SK-N-MC (cell line): ENCODE results near the gene DEAF1.

Experiments
- DNase-seq: peaks from one replicate; pipeline ENCODE4 v3.0.0-alpha.2; 2011; ENCODE audit warnings: low read depth, low spot score
- H3K27ac ChIP-seq: fragments of 200-600 bp; sonication (generic); 2 replicates; pipeline ENCODE4 v1.5.1; 2016; ENCODE audit warnings: mixed run types
- H3K36me3 ChIP-seq: fragments of 200-600 bp; sonication (generic); 2 replicates; pipeline ENCODE4 v1.6.1; 2017; ENCODE audit warnings: antibody characterized with exemption, low read length, mixed read lengths; ENCODE audit not compliant: insufficient read depth
- H3K4me3 ChIP-seq: fragments of 200-600 bp; sonication (generic); 2 replicates; pipeline ENCODE4 v1.5.1; 2016
- H3K9ac ChIP-seq: fragments of 200-600 bp; sonication (generic); 2 replicates; pipeline ENCODE4 v1.8.0; 2017; ENCODE audit warnings: mixed run types, mixed read lengths; ENCODE audit not compliant: insufficient read length
- H3K9me3 ChIP-seq: fragments of 200-600 bp; sonication (generic); 2 replicates; pipeline ENCODE4 v1.6.1; 2017; ENCODE audit warnings: low read depth, mild to moderate bottlenecking, antibody characterized with exemption, low read length, moderate library complexity, mixed read lengths
- EZH2 ChIP-seq: fragments of 200-600 bp; sonication (generic); IDR thresholded peaks from one replicate; pipeline ENCODE4 v1.6.1; 2017; ENCODE audit warnings: antibody characterized with exemption
- FOXP2 ChIP-seq: optimal IDR thresholded peaks from 2 replicates; pipeline ENCODE3; 2011; ENCODE audit warnings: mild to moderate bottlenecking, moderate library complexity; ENCODE audit not compliant: insufficient read depth; ENCODE audit errors: extremely low read length, control extremely low read depth
- POLR2AphosphoS5 ChIP-seq: IDR thresholded peaks from 2 replicates; pipeline ENCODE4 v1.6.1; 2012; ENCODE audit warnings: mild to moderate bottlenecking, low read depth, low read length, borderline replicate concordance

The DEAF1 gene

GRCh38 chr11:723120-723883 is 28.3 kb upstream of the DEAF1 start:
- no peak for DNase-seq
- H3K27ac ChIP-seq, result no peak overlapping the region
- H3K4me3 ChIP-seq, result no peak overlapping the region
- H3K9me3 ChIP-seq, result no peaks in the 10 kb centered on the region
- no peak overlapping the region for H3K9ac ChIP-seq
- no peak for TF ChIP-seq EZH2
- no peak for TF ChIP-seq FOXP2
- no peak for TF ChIP-seq POLR2AphosphoS5
- H3K36me3 ChIP-seq, result no peaks in the 10 kb centered on the region

DNA sequence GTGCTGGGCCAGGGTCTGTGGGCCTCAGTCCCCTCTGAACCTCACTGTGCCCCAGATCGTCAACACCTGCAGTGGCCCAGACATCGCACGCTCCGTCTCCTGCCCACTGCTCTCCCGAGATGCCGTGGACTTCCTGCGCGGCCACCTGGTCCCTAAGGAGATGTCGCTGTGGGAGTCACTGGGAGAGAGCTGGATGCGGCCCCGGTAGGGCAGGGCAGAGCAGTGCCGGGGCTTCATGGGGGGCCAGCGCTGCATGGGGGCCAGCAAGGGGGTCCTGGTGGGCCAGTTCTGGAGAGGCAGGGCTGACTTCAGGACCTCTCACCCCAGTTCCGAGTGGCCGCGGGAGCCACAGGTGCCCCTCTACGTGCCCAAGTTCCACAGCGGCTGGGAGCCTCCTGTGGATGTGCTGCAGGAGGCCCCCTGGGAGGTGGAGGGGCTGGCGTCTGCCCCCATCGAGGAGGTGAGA is 27.4 kb upstream of the DEAF1 start:
- H3K27ac ChIP-seq, result no peak overlapping the region
- H3K9ac ChIP-seq, result no peak overlapping the region
- no peaks in the 10 kb centered on the region for H3K36me3 ChIP-seq
- no peak for DNase-seq
- no peak for TF ChIP-seq FOXP2
- TF ChIP-seq EZH2, result no peak
- TF ChIP-seq POLR2AphosphoS5, result no peak
- H3K9me3 ChIP-seq, result no peaks in the 10 kb centered on the region
- no peak overlapping the region for H3K4me3 ChIP-seq

GRCh38 chr11:721741-722345 is 26.8 kb upstream of the DEAF1 start:
- Histone ChIP-seq H3K36me3 (no peaks in the 10 kb centered on the region), H3K9ac (no peak overlapping the region), H3K4me3 (no peak overlapping the region), H3K9me3 (no peaks in the 10 kb centered on the region), H3K27ac (no peak overlapping the region)
- no peak for DNase-seq
- TF ChIP-seq FOXP2, result no peak
- no peak for TF ChIP-seq POLR2AphosphoS5
- no peak for TF ChIP-seq EZH2

DNA sequence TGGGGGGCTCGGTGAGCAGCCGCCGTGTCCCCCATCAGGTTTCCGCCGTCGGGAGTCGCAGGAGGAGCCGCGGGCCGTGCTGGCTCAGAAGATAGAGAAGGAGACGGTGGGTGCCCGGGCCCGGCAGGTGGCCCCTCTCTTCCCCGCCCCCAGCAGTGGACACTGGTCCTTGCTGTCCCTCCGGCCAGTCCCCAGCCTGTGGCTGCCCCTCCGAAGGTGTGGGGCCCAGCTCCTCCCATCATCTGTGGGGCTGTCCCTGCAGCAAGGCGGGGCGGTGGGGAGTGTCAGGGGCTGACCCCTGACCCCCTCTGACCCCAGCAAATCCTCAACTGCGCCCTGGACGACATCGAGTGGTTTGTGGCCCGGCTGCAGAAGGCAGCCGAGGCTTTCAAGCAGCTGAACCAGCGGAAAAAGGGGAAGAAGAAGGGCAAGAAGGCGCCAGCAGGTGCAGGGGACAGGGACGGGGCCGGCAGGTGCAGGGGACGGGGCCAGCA is 26.3 kb upstream of the DEAF1 start:
- no peaks in the 10 kb centered on the region for H3K36me3 ChIP-seq
- DNase-seq, result no peak
- peak overlapping the region; percentile 33; the same call in 1 of the 2 replicates for H3K4me3 ChIP-seq
- no peak overlapping the region for H3K27ac ChIP-seq
- no peaks in the 10 kb centered on the region for H3K9me3 ChIP-seq
- H3K9ac ChIP-seq, result no peak overlapping the region
- TF ChIP-seq POLR2AphosphoS5 (no peak), FOXP2 (no peak), EZH2 (no peak)

GRCh38 chr11:720642-721246 is 25.7 kb upstream of the DEAF1 start:
- Histone ChIP-seq H3K9me3 (no peaks in the 10 kb centered on the region), H3K27ac (no peak overlapping the region), H3K9ac (no peak overlapping the region), H3K36me3 (no peaks in the 10 kb centered on the region), H3K4me3 (peak overlapping the region; percentile 72)
- DNase-seq, result no peak
- no peak for TF ChIP-seq FOXP2
- TF ChIP-seq POLR2AphosphoS5, result no peak
- no peak for TF ChIP-seq EZH2

DNA sequence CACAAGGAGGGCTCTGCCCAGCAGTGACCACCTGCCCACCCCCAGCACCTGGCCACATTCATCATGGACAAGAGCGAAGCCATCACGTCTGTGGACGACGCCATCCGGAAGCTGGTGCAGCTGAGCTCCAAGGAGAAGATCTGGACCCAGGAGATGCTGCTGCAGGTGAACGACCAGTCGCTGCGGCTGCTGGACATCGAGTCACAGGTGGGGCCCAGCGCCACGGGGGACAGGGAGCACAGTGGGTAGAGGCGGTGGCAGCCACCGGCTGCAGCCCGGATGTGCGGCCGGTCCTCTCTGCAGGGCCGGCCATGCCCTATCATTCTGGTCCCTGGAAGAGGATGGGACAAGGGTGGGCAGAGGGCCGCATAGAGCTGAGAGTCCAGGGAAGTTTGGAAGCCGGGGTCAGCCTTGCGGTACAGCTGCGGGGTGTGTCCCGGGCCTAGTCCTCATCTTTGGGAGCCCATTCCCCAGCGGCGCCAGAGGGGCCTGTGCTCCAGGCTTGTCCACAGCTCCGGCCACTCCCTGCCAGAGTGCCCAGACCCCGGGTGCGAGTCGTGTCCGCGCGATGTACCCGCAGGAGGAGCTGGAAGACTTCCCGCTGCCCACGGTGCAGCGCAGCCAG is 25.1 kb upstream of the DEAF1 start:
- Histone ChIP-seq H3K9me3 (no peaks in the 10 kb centered on the region), H3K27ac (no peak overlapping the region), H3K36me3 (no peaks in the 10 kb centered on the region), H3K9ac (no peak overlapping the region), H3K4me3 (peak overlapping the region; percentile 72)
- DNase-seq, result no peak
- TF ChIP-seq POLR2AphosphoS5 (no peak), EZH2 (no peak), FOXP2 (no peak)

DNA sequence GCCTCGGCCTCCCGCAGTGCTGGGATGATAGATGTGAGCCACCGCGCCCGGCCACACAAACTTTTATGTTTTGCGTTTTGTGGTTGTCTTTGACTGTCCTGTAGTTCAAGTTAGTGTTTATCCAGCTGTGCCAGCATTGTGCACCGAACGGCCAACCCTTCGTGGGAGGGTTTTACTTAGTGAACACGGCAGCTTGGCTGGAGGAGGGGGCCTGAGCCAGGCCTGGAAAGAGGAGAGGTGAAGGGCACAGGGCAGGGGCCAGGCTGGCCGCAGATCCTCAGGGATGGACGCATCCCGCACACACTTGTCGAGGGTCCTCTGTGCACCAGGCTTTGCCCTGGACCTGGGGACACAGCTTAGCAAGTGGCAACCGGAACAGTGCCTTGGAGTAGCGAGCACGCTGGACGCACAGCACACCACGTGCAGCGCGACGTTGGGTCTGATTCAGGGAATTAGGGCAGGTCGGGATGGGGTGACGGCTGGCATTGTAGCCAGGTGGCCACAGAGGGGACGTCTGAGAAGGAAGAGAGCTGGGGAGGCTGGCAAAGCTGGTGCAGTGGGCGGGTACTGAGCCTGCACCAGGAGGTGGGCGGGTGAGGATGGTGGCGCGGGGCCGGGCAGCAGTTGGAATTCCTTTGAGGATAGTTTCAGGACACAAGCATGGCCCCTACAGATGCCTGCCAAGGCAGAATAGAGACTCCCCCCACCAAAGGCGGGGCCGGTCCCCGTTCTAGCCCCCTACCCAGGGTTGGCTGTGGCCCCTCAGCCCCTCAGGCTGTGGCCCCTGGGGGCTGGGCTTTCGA is 24.4 kb upstream of the DEAF1 start:
- no peaks in the 10 kb centered on the region for H3K36me3 ChIP-seq
- H3K9me3 ChIP-seq, result no peaks in the 10 kb centered on the region
- H3K9ac ChIP-seq, result no peak overlapping the region
- no peak overlapping the region for H3K4me3 ChIP-seq
- H3K27ac ChIP-seq, result no peak overlapping the region
- TF ChIP-seq POLR2AphosphoS5 (no peak), FOXP2 (no peak), EZH2 (no peak)
- no peak for DNase-seq

DNA sequence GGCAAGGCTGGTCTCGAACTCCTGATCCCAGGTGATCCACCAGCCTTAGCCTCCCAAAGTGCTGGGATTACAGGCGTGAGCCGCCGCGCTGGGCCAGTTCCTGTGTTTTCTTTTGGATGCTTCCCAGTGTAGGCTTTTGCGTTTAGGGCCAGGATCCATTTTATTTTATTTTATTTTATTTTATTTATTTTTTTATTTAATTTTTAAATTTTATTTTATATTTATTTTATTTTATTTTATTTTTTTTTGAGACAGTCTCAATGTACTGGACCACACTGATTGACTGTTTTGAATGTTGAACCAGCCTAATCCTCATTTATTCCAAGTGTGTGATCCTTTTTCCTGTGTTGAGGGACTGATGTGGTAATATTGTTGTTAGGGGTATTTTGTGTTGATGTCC is 19.4 kb upstream of the DEAF1 start:
- no peak for DNase-seq

More for the DNA sequence above, 19.4 kb upstream of the DEAF1 start:
- no peak overlapping the region for H3K27ac ChIP-seq
- no peak for TF ChIP-seq POLR2AphosphoS5
- no peak for TF ChIP-seq FOXP2
- no peak overlapping the region for H3K4me3 ChIP-seq
- H3K9ac ChIP-seq, result no peak overlapping the region
- H3K36me3 ChIP-seq, result no peaks in the 10 kb centered on the region
- H3K9me3 ChIP-seq, result no peaks in the 10 kb centered on the region
